GM18909 (cell line): ENCODE results near the gene TNS1.

Experiments
- ATAC-seq: cut with Tn5 transposase; IDR thresholded peaks from one replicate; pipeline ENCODE4 v1.9.1; 2021; ENCODE audit warnings: mild to moderate bottlenecking; ENCODE audit not compliant: unreplicated experiment, poor library complexity

TNS1 gene

DNA sequence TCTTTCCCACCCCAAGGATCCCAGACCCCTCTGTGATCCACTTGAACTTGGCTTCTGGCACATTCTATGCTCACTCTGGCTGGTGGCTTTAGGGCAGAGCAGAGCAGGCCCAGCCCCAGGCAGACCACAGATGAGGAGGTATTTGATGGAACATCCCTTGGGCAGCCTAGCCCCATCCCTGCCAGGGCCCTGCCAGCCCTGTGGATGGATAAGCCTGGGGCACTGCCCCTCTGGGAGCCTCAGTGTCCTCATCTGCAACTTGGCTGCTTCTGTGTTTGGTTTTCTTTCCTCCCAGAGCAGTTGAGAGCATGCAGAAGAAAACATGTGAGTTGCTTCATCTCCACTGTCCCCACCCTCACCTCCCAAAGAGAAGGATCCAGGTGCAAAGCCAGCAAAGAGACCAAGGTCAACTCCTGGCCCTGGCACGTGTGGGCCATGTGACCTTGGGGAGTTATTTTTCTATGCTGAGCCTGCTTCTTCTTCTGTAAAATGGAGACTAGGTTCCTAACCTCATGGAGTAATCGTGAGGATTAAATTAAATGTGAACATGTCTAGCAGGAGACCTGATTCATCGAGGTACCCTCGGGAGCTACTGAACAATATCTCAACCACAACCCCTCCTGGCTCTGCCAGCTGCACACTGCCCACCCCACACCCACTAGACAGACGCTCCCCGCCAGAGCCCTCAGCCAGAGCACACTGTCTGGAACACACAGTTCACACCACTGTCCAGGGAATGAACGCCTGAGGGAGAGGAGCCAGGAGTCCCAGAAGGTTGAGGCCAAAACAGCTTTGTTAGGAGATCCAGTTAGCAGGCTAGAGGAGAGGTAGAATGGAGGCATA lies 14.6 kb upstream of the TNS1 start:
- ATAC-seq, result no peak

DNA sequence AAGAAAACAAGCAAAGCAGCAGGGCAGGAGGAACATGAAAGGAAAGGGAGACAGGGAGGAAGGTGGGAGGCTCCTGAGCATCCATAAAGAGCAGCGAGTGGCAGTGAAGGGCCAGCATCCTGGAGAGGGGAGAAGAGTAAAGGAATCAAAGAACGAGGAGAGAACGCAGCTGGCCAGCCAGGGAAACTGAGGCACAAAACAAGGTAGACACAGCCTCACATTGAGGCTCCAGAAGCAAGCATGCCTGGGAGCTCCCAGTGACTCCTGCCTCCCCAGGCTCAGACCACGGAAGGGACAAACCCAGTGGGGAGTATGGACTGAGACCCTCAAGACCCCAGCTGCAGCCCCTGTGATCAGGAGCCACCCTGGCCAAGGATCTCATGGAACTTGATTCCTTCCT lies 14.0 kb upstream of the TNS1 start:
- no peak for ATAC-seq

DNA sequence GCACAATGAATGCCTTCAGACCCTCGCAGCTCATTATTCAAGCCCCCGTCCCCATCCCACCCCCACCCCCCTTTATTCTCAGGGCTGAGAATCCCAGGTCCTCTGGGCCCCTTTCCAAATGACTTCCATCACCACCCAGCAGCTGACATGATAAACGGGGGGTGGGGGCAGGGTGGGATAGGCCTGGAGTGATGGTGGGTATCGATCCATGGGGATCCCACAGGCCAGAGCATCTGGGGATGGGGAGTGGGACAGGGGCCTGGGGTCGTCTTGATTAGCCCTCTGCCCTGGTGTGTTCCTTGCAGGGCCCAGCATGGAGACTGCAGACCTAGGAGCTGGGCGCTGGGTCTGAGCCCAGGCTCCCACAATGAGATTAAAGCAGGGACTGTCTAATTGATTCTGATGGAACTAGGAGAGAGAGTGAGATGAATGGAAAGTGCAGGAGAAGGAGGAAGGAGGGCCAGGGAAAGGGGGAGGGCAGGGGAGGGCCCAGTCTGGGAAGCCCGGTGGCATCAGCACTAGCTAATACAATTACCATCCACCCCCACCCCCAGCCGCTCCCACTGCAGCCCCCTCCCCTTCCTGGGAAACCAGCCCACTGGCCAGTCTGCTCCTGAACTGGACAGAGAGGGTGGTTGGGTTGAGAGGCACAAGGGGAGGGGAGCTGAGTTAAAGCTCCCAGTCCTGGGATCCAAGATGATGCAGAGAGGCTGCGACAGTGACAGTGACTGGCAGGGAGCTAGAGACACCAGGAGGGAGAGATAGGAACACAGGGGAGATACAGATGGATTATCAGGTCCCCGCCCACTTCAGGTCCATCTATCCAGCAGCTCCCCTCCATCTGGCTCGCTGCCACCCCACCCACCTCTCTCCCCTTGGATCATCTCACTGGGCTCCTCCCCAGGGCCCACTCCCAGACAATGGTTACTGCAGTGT lies 13.1 kb upstream of the TNS1 start:
- no peak for ATAC-seq

DNA sequence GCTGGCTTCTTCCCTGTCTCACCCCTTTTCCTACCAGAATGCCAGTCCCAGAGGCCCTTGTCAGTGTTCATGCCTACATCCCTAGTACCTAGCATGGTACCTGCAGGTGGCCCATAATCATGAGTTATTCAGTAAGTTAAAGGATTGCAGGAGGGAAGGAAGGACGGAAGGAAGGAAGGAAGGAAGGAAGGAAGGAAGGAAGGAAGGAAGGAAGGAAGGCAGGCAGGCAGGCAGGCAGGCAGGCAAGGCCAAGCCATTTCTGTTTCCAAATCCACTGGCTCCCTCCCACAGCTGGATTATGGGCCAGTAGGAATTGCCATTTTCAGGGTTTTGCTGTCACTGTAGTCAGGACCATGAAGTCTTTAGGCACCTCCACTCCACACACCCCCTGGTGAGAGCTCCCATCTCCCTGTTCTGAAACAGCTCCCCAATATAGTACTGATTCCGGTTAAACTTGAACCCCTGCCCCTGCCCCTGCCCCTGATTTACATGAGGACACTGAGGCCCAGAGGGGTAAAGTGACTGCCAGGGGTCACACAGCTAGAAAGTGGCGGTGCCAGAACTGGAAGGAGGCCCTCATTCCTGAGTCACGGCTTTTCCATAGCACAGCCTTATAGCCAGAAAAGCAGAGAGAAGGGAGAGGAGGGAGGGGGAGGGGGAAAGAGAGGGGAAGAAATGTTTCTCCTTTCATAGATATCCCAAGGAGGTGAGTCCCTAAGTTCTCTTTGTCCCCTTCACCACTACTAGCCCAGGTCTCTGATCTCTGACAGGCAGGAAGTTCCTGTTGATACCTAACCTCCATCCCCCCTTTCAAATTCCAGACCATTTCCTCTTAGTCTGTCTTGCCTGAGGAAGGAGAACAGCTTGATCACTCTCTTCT lies 12.2 kb upstream of the TNS1 start:
- ATAC-seq, result no peak

DNA sequence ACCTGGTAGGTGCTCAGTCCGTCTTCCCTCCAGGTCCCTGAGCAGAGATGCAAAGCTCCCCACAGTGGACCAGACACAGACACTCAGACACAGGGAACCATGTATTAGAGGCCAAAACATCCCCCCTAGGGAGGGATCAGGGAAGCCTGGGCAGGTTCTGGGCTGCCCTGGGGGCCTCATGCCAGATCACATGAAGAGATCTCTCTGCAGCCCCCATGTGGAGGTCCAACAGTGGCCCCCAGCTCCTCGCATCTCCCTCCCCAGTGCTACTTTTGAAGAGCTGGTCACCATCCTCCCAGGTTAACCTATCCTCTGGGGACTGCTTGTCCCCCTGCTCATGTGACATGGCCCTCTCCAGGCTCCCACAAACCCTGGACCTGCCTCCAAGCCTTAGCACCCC lies 10.5 kb upstream of the TNS1 start:
- no peak for ATAC-seq

DNA sequence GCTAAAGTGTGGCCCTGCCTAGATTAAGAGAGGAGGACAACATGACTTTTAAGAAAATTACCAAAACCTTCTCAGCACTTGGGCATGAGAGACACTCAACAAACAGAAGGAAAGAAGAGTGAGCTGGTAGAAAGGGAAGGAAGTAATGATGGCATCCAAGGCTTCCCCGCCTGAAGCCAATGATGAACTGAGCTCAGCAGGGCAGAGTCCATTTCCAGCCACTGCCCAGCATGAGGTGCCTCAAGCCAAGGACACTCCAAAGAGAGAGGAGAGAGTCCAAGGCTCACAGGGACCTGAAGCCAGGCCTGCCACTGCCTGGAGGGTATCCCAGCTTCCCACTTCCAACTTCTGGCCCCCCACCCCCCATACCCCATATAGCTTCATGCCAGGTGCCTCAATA lies 9.5 kb upstream of the TNS1 start:
- no peak for ATAC-seq

DNA sequence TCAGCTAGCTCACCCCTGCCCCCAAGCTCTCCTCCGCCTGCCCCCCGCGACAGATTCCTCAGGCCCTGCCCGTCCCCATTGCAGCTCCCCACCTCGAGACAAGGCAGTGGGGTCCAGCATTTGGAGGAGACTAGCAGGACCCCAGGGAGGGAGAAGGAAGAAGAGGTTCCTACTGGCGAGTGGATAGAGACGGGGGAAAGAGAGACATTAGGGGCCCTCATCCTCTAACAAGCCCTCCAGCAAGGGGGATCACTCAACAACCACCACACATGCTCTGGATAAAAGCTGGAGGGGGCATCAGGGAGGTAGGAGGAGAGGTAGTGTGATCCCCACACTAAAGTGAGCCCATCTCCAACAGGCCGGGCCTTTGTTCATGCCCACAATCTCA lies 8.9 kb upstream of the TNS1 start:
- no peak for ATAC-seq

DNA sequence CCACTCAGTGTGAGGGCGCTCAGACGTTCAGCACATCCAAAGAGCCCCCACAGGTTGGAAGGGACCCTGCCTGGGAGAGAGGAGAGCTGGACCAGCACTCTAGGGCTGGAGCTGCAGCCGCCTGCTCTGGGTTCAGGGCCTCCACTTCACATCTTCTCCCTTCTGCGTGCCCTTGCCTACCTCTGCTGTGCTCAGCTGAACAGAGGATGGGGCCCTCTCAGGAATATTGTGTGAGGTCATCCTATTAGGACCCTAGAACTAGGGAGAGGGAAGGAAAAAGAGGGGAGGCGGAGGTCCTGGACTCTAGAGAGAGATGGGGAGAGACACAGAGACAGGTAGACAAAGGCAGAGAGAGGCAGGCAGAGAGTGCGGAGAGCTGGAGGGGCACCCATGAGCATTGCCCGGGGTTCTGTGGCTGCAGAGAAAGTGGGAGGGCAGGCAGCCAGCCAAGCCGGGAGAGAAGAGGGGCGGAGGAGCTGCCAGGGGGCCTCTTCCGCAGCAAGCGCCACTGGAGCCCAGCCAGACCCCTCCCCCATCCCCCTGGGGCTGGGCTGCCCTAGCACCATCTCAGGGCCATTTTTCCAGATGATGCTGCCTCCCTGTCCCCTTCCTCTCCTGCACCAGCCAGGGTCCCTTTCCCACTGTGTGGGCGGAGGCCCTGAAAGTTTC lies 8.3 kb upstream of the TNS1 start:
- no peak for ATAC-seq

DNA sequence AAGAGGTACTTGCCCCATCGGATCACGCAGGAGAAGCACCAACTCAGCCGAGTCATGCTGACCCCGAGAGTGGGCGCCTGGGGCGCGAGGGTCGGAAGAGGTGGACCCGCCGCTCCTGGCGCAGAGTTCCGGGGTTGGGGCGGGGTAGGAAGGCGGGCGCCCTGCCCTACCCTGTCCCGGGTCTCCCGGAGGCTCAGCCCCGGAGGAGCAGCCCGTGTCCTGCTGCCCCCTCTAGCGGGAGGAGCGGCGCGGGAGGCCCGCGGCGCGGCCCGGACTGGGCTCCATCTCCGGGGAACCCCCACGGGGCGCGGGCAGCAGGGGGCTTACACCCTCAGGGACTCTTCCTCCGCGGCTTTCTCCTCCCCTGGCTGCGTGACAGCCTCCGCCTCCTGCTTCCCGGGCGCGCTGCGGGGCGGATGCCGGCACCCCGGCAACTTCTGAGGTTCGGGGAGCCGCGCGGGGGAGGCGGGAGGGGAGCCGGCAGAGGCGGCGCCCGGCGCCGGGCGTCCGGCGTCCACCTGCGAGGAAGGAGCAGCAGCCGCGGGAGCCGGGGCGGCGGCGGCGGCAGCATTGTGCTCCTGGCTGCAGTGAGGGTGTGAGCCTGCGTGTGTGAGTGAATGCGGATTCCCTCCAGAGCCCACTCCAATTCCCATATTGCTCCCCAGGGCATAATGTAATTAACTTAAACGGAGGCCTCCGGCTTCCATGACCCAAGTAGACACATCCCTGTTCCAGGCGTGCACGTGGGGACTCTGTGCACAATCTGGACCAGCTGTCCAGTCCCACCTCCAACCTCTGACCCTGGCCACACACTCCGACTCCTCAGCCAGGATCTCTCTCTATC lies 7.6 kb upstream of the TNS1 start:
- ATAC-seq, result no peak

DNA sequence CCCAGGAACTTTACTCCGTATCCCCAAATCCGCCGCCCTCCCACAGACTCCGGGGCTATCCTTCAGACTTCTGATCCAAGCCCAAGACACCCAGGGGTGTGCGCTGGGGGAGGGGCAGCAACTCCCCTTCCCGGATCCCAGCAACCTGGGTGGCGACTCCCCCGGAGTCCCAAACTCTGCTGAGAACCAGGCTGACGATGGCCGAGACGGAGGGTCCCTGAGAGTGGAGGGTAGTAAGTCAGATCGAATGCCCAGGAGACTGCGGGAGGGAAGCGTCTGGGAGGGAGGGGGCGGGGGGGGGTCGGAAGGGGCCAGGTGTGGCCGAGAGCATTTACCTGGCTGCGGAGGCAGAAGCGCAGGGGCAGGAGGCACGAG lies 7.0 kb upstream of the TNS1 start:
- no peak for ATAC-seq

DNA sequence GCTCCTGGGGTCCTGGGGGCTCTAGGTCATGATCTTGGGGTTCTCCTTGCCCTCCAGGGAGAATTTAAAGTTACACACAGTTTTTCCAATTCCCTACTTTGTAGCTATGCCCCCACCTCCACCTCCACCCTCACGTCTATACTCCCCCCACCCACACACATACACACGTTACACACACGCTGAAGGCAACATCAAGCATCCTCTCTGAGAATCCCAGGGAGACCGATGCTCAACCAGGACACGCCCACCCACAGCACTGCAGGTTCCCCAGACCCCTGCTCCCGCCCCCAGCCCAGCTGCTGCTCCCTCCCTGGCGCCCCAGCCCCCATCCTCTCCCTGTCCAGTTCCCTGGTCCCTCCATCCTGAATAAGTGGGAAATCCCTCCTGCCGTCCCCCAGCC lies 6.4 kb upstream of the TNS1 start:
- ATAC-seq, result no peak

DNA sequence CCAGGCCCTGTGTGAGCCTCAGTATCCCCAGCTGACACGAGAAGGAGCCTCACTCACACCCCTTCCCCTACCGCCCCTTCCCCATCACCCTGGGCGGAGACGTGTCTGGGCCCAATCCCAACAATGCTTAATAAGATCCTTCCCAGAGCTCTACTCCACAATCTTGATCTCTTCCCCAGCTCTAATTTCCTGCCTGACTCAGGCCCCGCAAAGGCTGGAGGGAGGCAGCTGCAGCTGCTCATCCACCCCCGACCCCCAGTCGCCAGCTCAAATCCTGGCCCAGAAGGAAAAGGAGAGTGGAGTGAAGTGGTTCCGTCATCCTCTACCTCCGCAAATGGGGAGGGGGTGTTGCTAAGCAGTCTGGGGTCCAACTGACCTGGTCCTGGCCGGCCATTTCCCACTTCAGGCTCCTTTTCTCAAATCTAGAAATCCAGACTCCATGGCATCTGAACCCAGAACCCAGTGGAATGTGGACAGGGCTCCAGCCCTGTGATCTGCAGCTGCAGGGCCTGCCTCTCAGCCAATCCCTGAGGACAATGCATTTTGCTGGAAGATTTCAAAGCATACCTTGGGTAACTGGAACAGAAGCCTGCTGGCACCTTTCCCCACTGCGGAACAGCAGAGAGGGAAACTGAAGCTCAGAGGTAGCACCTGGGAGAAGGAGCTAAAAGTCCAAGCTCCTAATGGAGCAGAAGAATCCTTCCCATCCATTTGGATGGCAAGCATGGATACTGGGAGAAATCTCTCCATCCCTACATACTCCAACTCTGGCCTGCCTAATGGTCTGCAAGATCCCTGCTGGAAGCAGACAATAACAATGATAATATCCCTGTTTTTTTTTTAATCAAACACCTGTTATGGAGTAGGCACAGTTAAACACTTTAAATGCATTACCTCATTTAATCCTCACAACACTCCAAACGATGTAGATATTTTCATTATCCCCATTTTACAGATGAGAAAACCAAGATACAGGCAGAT lies 5.6 kb upstream of the TNS1 start:
- ATAC-seq, result no peak

DNA sequence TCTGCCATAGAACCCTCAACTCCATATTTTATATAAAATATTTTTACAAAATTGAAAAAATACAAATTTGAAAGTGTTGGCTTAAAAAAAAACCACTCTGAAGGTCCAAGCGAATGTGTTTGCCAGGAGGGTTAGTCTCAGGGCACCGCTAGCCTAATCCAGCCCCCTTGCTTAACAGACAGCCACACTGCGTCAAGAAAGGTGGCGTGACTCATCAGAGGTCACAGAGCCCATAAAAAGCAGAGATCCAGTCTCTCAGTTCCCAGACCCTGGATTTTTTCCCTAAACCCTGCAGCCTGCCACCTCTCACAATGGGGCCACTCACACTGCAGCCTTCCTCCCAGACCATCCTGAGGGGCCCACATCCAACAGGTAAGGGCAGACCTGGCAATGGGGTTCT lies 3.9 kb upstream of the TNS1 start:
- ATAC-seq, result no peak

DNA sequence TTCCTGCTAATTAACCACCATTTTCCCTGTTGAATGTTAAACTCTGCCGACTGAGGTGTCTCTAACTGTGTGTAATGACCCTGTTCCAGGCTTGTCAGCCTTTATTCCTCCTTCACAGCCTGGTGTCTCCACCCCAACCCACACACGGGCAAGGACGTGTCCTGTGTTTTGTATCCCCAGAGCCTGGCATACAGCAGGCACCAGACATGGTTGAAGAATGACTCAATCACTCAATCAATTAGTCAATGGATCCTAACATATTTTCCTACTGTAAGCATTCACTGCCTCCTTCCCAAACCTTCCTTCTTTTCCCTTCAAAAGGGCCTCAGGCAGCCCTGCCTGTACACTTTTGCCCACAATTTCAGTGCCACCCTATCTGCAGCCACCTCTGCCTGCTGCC lies 2.7 kb upstream of the TNS1 start:
- no peak for ATAC-seq

DNA sequence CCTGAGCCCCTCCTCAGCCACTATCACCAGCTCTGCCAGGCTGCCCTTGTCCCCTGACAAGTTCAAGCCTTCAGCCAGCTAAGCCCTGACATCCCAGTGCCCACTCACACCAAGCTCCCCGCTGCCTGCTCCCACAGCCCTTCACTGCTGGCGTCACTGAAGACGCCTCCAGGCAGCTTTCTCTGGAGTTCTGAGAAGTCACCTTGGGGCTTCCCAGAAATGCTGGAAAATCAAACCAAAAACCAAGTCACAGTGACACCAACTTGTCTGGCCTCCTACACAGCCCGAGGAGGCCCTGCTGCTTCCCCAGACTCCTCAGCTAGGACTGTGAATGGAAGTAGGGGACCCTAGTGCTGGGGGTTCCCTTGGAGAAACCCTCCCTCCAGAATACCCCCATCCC lies 2.2 kb upstream of the TNS1 start:
- no peak for ATAC-seq

DNA sequence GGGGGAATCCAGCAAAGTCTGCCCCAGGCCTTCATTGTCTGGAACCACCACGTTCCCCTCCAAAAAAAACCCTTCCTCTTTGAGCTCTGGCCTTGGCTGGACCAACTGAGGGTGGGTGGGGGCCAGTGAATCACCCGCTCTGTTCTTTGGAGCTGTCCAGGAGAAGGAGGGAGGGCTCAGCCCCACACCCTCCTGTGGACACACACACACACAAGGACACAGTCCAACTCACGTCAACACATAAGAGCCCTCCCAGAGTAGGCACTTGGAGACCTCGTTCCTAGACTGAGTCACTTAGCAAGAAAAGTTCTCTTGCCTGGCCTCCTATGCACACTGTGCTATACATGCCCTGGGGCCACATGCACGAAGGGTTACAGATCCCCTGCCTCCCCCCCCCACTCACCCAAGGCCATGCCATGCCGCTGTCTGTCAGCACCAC lies 1.2 kb upstream of the TNS1 start:
- no peak for ATAC-seq

DNA sequence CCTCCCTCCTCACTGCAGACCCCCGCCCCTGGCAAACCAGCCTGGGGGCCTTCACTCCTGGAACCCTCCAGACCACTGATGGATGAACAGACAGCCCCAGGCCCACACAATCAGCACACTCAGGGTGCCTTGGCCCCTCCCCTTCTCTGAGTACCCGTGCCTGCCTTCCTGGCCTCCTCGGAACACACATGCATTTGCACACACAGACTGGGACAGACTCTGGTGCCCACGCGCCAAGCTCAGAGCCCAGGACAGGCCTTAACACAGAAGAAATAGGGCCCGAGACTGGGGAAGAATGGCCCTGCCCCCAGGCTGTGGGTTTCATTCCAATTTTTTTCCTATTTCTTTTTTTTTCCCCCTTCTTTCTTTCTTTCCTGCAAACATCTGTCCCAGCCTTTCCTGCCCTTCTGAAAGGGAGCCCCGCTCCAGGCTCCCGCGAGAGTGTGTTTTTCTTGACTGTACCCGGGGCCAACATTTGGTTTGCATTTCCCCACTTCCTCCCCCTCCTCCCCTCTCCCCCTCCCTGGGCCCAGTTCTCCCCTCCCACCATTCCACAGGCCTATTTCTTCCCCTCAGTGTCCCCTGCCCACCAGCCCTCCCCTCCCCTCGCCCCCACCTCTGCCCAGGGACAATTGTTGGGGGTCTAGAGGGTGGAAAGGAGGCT lies 618 bp upstream of the TNS1 start:
- no peak for ATAC-seq
